Measurements from ENCODE around the gene KCTD5.

The KCTD5 gene

DNA sequence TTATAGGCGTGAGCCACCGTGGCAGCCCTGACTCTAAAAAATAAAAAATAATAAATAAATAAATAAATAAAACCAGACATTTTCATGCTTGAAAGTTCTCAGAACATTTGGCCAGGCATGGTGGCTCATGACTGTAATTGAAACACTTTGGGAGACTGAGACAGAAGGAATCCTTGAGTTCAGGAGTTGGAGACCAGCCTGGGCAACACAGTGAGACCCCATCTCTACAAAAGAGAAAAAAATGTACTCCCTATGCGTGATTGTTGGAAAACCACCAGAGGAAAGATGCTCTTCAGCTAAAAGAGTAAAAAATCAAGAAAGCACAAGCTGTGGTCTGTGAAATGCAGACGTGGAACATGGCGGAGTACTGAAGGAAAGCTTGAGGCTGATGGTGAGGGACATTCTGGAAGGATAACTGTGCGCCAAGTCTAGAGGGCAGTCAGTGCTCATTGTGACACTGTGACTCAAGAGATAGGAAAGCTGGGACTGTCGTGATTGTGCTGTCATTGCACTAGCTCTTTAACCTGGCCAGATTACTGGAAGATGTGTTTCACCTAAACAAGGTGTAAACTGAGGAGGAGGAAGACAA is 41.9 kb downstream of the KCTD5 start:
- Histone ChIP-seq H3K9me3 (ENCODE audit: control insufficient read depth in 5 of 5, low read length in 5 of 5) (no peaks in the 10 kb centered on the region), H3K4me3 (ENCODE audit: low read depth in 1 of 5, low read length in 5 of 5) (no peak overlapping the region), H3K36me3 (ENCODE audit: control insufficient read depth in 5 of 5, insufficient read depth in 5 of 5, low read length in 5 of 5) (no peaks in the 10 kb centered on the region)

GRCh38 chr16:2724816-2725348 is 42.6 kb downstream of the KCTD5 start:
- Histone ChIP-seq H3K27ac (ENCODE audit: low read depth, low read length) (no peak overlapping the region), H3K9ac (ENCODE audit: low read length in 5 of 5) (no peak overlapping the region), H3K27me3 (ENCODE audit: control insufficient read depth in 5 of 5, insufficient read depth in 4 of 5, low read length in 5 of 5) (peaks cover 0 to 7% (median 4%) of the 10 kb centered on the region in 5 donors), H3K4me1 (ENCODE audit: control insufficient read depth in 5 of 5, insufficient read depth in 5 of 5, low read length in 5 of 5) (peaks cover 0 to 5% (median 3%) of the 10 kb centered on the region in 5 donors), H3K9me3 (ENCODE audit: control insufficient read depth in 5 of 5, low read length in 5 of 5) (no peaks in the 10 kb centered on the region), H3K4me3 (ENCODE audit: low read depth in 1 of 5, low read length in 5 of 5) (no peak overlapping the region), H3K36me3 (ENCODE audit: control insufficient read depth in 5 of 5, insufficient read depth in 5 of 5, low read length in 5 of 5) (no peaks in the 10 kb centered on the region)

More for the DNA sequence above, 41.9 kb downstream of the KCTD5 start:
- Histone ChIP-seq H3K27ac (ENCODE audit: low read depth, low read length) (no peak overlapping the region), H3K9ac (ENCODE audit: low read length in 5 of 5) (no peak overlapping the region), H3K27me3 (ENCODE audit: control insufficient read depth in 5 of 5, insufficient read depth in 4 of 5, low read length in 5 of 5) (peaks cover 0 to 7% (median 4%) of the 10 kb centered on the region in 5 donors), H3K4me1 (ENCODE audit: control insufficient read depth in 5 of 5, insufficient read depth in 5 of 5, low read length in 5 of 5) (peaks cover 0 to 11% (median 3%) of the 10 kb centered on the region in 5 donors)

DNA sequence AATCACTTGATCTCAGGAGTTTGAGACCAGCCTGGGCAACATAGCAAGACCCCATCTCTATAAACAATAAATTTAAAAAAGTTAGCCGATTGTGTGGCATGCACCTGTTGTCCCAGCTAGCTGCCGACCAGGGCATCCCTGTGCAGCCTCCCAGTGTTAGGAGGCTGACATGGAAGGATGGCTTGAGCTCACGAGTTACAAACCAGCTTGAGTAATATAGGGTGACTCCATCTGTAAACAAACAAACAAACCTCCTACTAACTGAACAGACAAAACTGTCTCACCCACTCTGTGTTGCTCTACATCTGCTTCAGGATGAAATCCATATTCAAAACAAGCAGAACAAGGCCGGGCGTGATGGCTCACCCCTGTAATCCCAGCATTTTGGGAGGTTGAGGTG is 44.6 kb downstream of the KCTD5 start:
- H3K36me3 ChIP-seq (ENCODE audit: control insufficient read depth in 5 of 5, insufficient read depth in 5 of 5, low read length in 5 of 5), result no peaks in the 10 kb centered on the region
- H3K9ac ChIP-seq (ENCODE audit: low read length in 5 of 5), result no peak overlapping the region
- H3K4me1 ChIP-seq (ENCODE audit: control insufficient read depth in 5 of 5, insufficient read depth in 5 of 5, low read length in 5 of 5), result no peaks in the 10 kb centered on the region
- H3K27me3 ChIP-seq (ENCODE audit: control insufficient read depth in 5 of 5, insufficient read depth in 4 of 5, low read length in 5 of 5), result peaks cover 0 to 7% (median 4%) of the 10 kb centered on the region in 5 donors
- no peak overlapping the region for H3K4me3 ChIP-seq (ENCODE audit: low read depth in 1 of 5, low read length in 5 of 5)
- H3K27ac ChIP-seq (ENCODE audit: low read depth, low read length), result no peak overlapping the region
- no peaks in the 10 kb centered on the region for H3K9me3 ChIP-seq (ENCODE audit: control insufficient read depth in 5 of 5, low read length in 5 of 5)

DNA sequence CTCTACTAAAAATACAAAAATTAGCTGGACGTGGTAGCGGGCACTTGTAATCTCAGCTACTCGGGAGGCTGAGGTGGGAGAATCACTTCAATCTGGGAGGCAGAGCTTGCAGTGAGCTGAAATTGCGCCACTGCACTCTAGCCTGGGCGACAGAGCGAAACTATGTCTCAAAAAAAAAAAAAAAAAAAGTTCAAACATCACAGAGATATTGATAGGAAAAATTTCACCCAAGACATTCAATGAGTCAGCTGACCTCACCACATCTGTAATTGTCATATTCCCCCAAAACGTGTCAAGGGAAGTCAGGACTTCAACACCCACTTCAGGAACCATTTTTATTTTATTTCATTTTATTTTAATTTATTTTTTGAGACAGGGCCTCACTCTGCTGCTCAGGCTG is 45.7 kb downstream of the KCTD5 start:
- Histone ChIP-seq H3K9me3 (ENCODE audit: control insufficient read depth in 5 of 5, low read length in 5 of 5) (no peaks in the 10 kb centered on the region), H3K27ac (ENCODE audit: low read depth, low read length) (no peak overlapping the region), H3K36me3 (ENCODE audit: control insufficient read depth in 5 of 5, insufficient read depth in 5 of 5, low read length in 5 of 5) (no peaks in the 10 kb centered on the region), H3K9ac (ENCODE audit: low read length in 5 of 5) (no peak overlapping the region), H3K27me3 (ENCODE audit: control insufficient read depth in 5 of 5, insufficient read depth in 4 of 5, low read length in 5 of 5) (peaks cover 0 to 7% (median 4%) of the 10 kb centered on the region in 5 donors), H3K4me3 (ENCODE audit: low read depth in 1 of 5, low read length in 5 of 5) (no peak overlapping the region), H3K4me1 (ENCODE audit: control insufficient read depth in 5 of 5, insufficient read depth in 5 of 5, low read length in 5 of 5) (no peaks in the 10 kb centered on the region)

DNA sequence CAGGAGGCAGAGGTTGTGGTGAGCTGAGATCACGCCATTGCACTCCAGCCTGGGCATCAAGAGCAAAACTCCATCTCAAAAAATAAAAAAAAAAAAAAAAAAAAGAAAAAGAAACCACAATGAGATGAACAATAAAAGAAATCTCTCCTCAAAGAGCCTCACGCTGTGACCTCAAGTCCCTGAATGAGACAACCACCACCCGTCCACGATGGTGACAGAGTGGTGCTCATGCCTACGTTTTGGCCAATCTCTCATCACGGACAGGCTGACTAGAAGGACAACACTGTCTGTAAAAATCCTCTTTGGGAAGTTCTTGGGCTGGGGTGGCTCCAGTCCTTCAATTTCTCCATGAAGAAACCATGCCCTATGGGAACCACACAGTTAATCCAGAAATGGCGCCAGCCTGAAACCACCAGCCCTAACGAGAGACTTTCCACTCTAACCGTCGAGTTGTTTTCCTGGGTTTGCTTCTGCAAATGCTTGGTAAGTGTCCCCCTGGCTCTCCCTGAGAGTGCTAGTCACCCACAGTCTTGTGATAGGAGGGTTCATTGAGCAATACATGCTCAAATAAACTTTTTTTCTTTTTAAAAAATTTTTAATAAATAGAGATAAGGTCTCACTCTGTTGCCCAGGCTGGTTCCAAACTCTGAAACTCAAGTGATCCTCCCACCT is 52.7 kb downstream of the KCTD5 start:
- Histone ChIP-seq H3K9me3 (ENCODE audit: control insufficient read depth in 5 of 5, low read length in 5 of 5) (no peaks in the 10 kb centered on the region), H3K36me3 (ENCODE audit: control insufficient read depth in 5 of 5, insufficient read depth in 5 of 5, low read length in 5 of 5) (no peaks in the 10 kb centered on the region), H3K27ac (ENCODE audit: low read depth, low read length) (no peak overlapping the region), H3K4me1 (ENCODE audit: control insufficient read depth in 5 of 5, insufficient read depth in 5 of 5, low read length in 5 of 5) (no peaks in the 10 kb centered on the region), H3K9ac (ENCODE audit: low read length in 5 of 5) (no peak overlapping the region), H3K4me3 (ENCODE audit: low read depth in 1 of 5, low read length in 5 of 5) (no peak overlapping the region), H3K27me3 (ENCODE audit: control insufficient read depth in 5 of 5, insufficient read depth in 4 of 5, low read length in 5 of 5) (peaks cover 19 to 32% (median 27%) of the 10 kb centered on the region in 5 donors)

DNA sequence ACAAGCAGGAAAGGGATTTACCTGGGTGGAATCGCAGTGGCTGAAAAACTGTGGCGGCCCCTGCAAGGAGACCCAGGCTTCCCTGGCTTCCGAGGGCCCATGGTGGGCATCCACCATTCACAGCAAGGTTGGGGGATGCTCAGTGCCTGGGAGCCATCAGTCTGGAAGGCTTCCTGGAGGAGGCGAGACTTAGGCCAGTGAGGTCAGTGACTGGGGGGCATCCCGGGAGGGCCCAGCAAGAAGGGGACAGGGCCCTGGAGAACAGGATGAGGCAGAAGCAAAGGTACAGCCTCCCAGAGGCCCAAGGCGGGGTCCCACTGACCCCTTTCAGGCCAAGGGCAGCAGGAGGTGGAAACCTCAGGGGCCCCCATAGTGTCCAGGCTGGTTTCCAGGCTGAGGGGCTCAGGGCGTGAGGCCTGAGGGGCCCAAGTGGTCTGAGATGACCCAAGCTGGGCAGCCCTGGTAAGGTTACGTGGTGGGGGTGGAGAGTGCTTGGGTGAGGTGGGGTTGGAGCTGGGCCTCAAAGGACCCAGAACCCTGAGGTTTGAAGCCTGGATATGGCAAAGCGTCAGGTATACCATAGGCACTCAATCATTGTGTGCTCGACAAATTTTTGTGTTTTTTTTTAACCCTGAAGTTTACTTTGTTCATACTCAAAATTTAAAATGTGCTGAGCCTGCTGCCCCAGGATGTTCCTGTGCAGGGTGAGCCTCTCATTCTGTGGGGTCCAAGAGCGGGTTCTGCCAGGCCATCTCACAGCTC is 54.3 kb downstream of the KCTD5 start:
- no peak overlapping the region for H3K27ac ChIP-seq (ENCODE audit: low read depth, low read length)
- no peaks in the 10 kb centered on the region for H3K9me3 ChIP-seq (ENCODE audit: control insufficient read depth in 5 of 5, low read length in 5 of 5)
- H3K4me1 ChIP-seq (ENCODE audit: control insufficient read depth in 5 of 5, insufficient read depth in 5 of 5, low read length in 5 of 5), result no peaks in the 10 kb centered on the region
- no peaks in the 10 kb centered on the region for H3K36me3 ChIP-seq (ENCODE audit: control insufficient read depth in 5 of 5, insufficient read depth in 5 of 5, low read length in 5 of 5)
- H3K4me3 ChIP-seq (ENCODE audit: low read depth in 1 of 5, low read length in 5 of 5), result no peak overlapping the region
- H3K9ac ChIP-seq (ENCODE audit: low read length in 5 of 5), result peak overlapping the region in 1 of 5 donors; percentile 6
- peaks cover 19 to 39% (median 27%) of the 10 kb centered on the region in 5 donors for H3K27me3 ChIP-seq (ENCODE audit: control insufficient read depth in 5 of 5, insufficient read depth in 4 of 5, low read length in 5 of 5)

DNA sequence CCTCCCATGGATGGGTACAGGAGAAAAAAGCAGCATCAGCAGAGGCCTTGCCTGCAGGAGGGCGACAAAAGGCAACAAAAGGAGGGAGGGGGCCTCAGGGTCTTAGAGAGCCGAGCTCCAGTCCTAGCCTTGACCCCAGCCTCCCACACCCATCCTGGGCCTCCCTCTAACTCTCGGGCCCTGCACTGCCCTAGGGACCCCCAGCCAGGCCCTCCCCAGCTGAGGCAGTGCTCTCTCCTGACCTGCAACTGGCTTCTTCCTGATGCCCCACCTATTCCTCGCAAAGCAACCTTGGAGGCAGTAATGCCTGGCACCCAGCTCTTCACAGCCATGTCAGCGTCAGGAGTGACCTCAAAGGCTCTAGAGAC is 54.9 kb downstream of the KCTD5 start:
- peaks cover 19 to 39% (median 27%) of the 10 kb centered on the region in 5 donors for H3K27me3 ChIP-seq (ENCODE audit: control insufficient read depth in 5 of 5, insufficient read depth in 4 of 5, low read length in 5 of 5)
- peak overlapping the region in 1 of 5 donors; percentile 6 for H3K9ac ChIP-seq (ENCODE audit: low read length in 5 of 5)
- no peaks in the 10 kb centered on the region for H3K9me3 ChIP-seq (ENCODE audit: control insufficient read depth in 5 of 5, low read length in 5 of 5)
- H3K4me1 ChIP-seq (ENCODE audit: control insufficient read depth in 5 of 5, insufficient read depth in 5 of 5, low read length in 5 of 5), result no peaks in the 10 kb centered on the region
- no peak overlapping the region for H3K4me3 ChIP-seq (ENCODE audit: low read depth in 1 of 5, low read length in 5 of 5)
- no peaks in the 10 kb centered on the region for H3K36me3 ChIP-seq (ENCODE audit: control insufficient read depth in 5 of 5, insufficient read depth in 5 of 5, low read length in 5 of 5)
- no peak overlapping the region for H3K27ac ChIP-seq (ENCODE audit: low read depth, low read length)

- Histone ChIP-seq H3K9me3 (ENCODE audit: control insufficient read depth in 5 of 5, low read length in 5 of 5) (no peaks in the 10 kb centered on the region), H3K27ac (ENCODE audit: low read depth, low read length) (no peak overlapping the region), H3K36me3 (ENCODE audit: control insufficient read depth in 5 of 5, insufficient read depth in 5 of 5, low read length in 5 of 5) (no peaks in the 10 kb centered on the region), H3K27me3 (ENCODE audit: control insufficient read depth in 5 of 5, insufficient read depth in 4 of 5, low read length in 5 of 5) (peaks cover 19 to 39% (median 27%) of the 10 kb centered on the region in 5 donors), H3K4me3 (ENCODE audit: low read depth in 1 of 5, low read length in 5 of 5) (no peak overlapping the region), H3K9ac (ENCODE audit: low read length in 5 of 5) (no peak overlapping the region), H3K4me1 (ENCODE audit: control insufficient read depth in 5 of 5, insufficient read depth in 5 of 5, low read length in 5 of 5) (no peaks in the 10 kb centered on the region)
Measured at GRCh38 chr16:2737895-2738418, 55.6 kb downstream of the KCTD5 start.

- H3K4me3 ChIP-seq (ENCODE audit: low read depth in 1 of 5, low read length in 5 of 5), result no peak overlapping the region
- H3K36me3 ChIP-seq (ENCODE audit: control insufficient read depth in 5 of 5, insufficient read depth in 5 of 5, low read length in 5 of 5), result no peaks in the 10 kb centered on the region
- no peak overlapping the region for H3K9ac ChIP-seq (ENCODE audit: low read length in 5 of 5)
- peaks cover 19 to 39% (median 30%) of the 10 kb centered on the region in 5 donors for H3K27me3 ChIP-seq (ENCODE audit: control insufficient read depth in 5 of 5, insufficient read depth in 4 of 5, low read length in 5 of 5)
- H3K4me1 ChIP-seq (ENCODE audit: control insufficient read depth in 5 of 5, insufficient read depth in 5 of 5, low read length in 5 of 5), result no peaks in the 10 kb centered on the region
- no peaks in the 10 kb centered on the region for H3K9me3 ChIP-seq (ENCODE audit: control insufficient read depth in 5 of 5, low read length in 5 of 5)
- H3K27ac ChIP-seq (ENCODE audit: low read depth, low read length), result no peak overlapping the region
Measured at GRCh38 chr16:2738615-2739014, 56.3 kb downstream of the KCTD5 start.

All from subcutaneous abdominal adipose tissue (tissue), 5 donors.